GM23338 (cell line): ENCODE results near the gene OPALIN. TPM values are rescaled to one million over a fixed set of nuclear protein-coding genes. Genes with fewer than 3 reads are reported as not detected.

Experiments
- polyA plus RNA-seq: library from polyadenylated mRNA; unstranded; fragments of >200 nt; fragmentation: Nextera tagmentation; extraction: Ambion mirVana; gene quantifications from 2 replicates; pipeline ENCODE4 v1.2.1, GENCODE V29; 2016
- total RNA-seq: library from RNA; depleted of rRNA; stranded (reverse); fragments of >200 nt; shearing (Covaris generic); gene quantifications from 2 replicates; pipeline ENCODE4 v1.2.3, GENCODE V29; 2014; rRNA removed

OPALIN gene
- total and polyA plus RNA-seq, 2 experiments from 2014 or later, result not detected

Other genes starting within 250 kb of the OPALIN start
- 44.6 and 46.3 TPM in 2 replicates for gene ZNF518A, start 228.7 kb downstream of the OPALIN start, total RNA-seq
- gene ZNF518A, start 228.7 kb downstream of the OPALIN start, polyA plus RNA-seq, result 43.1 and 52.1 TPM in 2 replicates
- not detected in 2 replicates for gene BLNK, start 87.4 kb downstream of the OPALIN start, total RNA-seq
- 0.11 and 0.40 TPM in 2 replicates for gene BLNK, start 87.4 kb downstream of the OPALIN start, polyA plus RNA-seq
- gene DNTT, start 54.6 kb downstream of the OPALIN start, total RNA-seq, result not detected in 2 replicates
- gene DNTT, start 54.6 kb downstream of the OPALIN start, polyA plus RNA-seq, result not detected in 2 replicates
- gene TLL2, start 154.9 kb upstream of the OPALIN start, total RNA-seq, result 1.4 and 2.6 TPM in 2 replicates
- 2.8 and 3.0 TPM in 2 replicates for gene TLL2, start 154.9 kb upstream of the OPALIN start, polyA plus RNA-seq
- 72.5 and 82.7 TPM in 2 replicates for gene TM9SF3, start 228.0 kb upstream of the OPALIN start, total RNA-seq
- 32.6 and 37.3 TPM in 2 replicates for gene TM9SF3, start 228.0 kb upstream of the OPALIN start, polyA plus RNA-seq